HCT116 (cell line): ENCODE data around the gene CLK3. TPM values are rescaled to one million over a fixed set of nuclear protein-coding genes. Genes with fewer than 3 reads are reported as not detected.

Experiments
- ATAC-seq: fragments of 200-7000 bp; cut with Tn5 transposase; 2 replicates; pipeline ENCODE4 v1.9.1; 2020; ENCODE audit warnings: mild to moderate bottlenecking, moderate library complexity
- BruUV-seq: library from RNA; stranded (reverse); fragments of 400-500 nt; replicated peaks from 2 replicates; lab custom pipeline; 2021; lab: Mats Ljungman, UMichigan
- CTCF ChIA-PET: fragments of 300-600 bp; sonication (Branson Sonifier 250); formaldehyde crosslinking; loops from one replicate; lab custom pipeline; 2021; ENCODE audit warnings: antibody characterized with exemption; lab: Charles Lee
- POLR2A ChIA-PET: fragments of 300-600, 350-600 bp; sonication (Branson Sonifier 250); formaldehyde crosslinking; loops from one replicate; lab custom pipeline; 2021; ENCODE audit warnings: antibody characterized with exemption; lab: Charles Lee
- RAD21 ChIA-PET, 2 experiments: fragments of 300-600 bp; sonication (Branson Sonifier 250); formaldehyde crosslinking; loops; one replicate each; lab custom pipeline; 2023; ENCODE audit warnings: low total read pairs in 2 of 2; ENCODE audit not compliant: uncharacterized antibody in 2 of 2, unreplicated experiment in 2 of 2, low non-redundant PET in 1 of 2; lab: Charles Lee
- DNase-seq: peaks from one replicate; pipeline ENCODE4 v3.0.0-alpha.2; 2010; ENCODE audit warnings: low read depth, low spot score
- H2AFZ ChIP-seq: fragments of 200-600 bp; shearing (Covaris generic), sonication (generic); 2 replicates; pipeline ENCODE4 v1.6.1; 2017; ENCODE audit warnings: low read depth, mixed run types, mixed read lengths, antibody characterized with exemption, low read length; ENCODE audit not compliant: poor library complexity, severe bottlenecking
- H3K27ac ChIP-seq: 2 replicates; pipeline ENCODE4 v1.5.1; 2012; ENCODE audit warnings: low read depth, low read length
- H3K27me3 ChIP-seq: fragments of 200-600 bp; sonication (generic); 2 replicates; pipeline ENCODE4 v1.6.1; 2016; ENCODE audit warnings: mixed run types, low read length, mixed read lengths; ENCODE audit not compliant: insufficient read depth
- H3K36me3 ChIP-seq, 2 experiments: fragments of 200-500 bp in 1 of 2; fragments of 200-600 bp in 1 of 2; sonication (Bioruptor generic) in 1 of 2; sonication (generic) in 1 of 2; 2 replicates each; pipeline versions ENCODE4 v1.5.1 to v1.6.1; 2014 to 2016; ENCODE audit warnings: low read length in 2 of 2, inconsistent platforms in 1 of 2, mixed read lengths in 1 of 2, mixed run types in 1 of 2; ENCODE audit not compliant: insufficient read depth in 2 of 2, control insufficient read depth in 1 of 2
- H3K4me1 ChIP-seq, 2 experiments: fragments of 200-600 bp in 1 of 2; sonication (generic) in 1 of 2; 2 replicates each; pipeline versions ENCODE4 v1.5.1 to v1.6.1; 2012 to 2017; ENCODE audit warnings: low read length in 2 of 2, inconsistent platforms in 1 of 2, mild to moderate bottlenecking in 1 of 2, mixed read lengths in 1 of 2, mixed run types in 1 of 2, moderate library complexity in 1 of 2; ENCODE audit not compliant: insufficient read depth in 2 of 2, control insufficient read depth in 1 of 2
- H3K4me2 ChIP-seq: fragments of 200-600 bp; sonication (generic); 2 replicates; pipeline ENCODE4 v1.6.1; 2017; ENCODE audit warnings: mixed run types, low read length, mixed read lengths
- H3K4me3 ChIP-seq, 2 experiments: fragments of 200-600 bp in 1 of 2; sonication (generic) in 1 of 2; replicated peaks in 1 of 2; 2 replicates each; pipeline ENCODE4 v1.5.1; 2011 to 2016; ENCODE audit warnings: low read length in 2 of 2, control low read depth in 1 of 2, low read depth in 1 of 2, mild to moderate bottlenecking in 1 of 2, mixed read lengths in 1 of 2, mixed run types in 1 of 2
- H3K79me2 ChIP-seq: fragments of 200-600 bp; sonication (generic); 2 replicates; pipeline ENCODE4 v1.6.1; 2017; ENCODE audit warnings: mild to moderate bottlenecking, mixed run types, low read length, moderate library complexity, mixed read lengths; ENCODE audit not compliant: insufficient read depth
- H3K9ac ChIP-seq: fragments of 200-600 bp; sonication (generic); 2 replicates; pipeline ENCODE4 v1.6.1; 2016; ENCODE audit warnings: low read length, mixed read lengths
- H3K9me2 ChIP-seq: fragments of 200-600 bp; sonication (generic), shearing (Covaris generic); 2 replicates; pipeline ENCODE4 v1.6.1; 2017; ENCODE audit warnings: mixed run types, mild to moderate bottlenecking, moderate library complexity; ENCODE audit not compliant: insufficient read depth
- H3K9me3 ChIP-seq, 2 experiments: fragments of 200-500 bp in 1 of 2; fragments of 200-600 bp in 1 of 2; sonication (Bioruptor generic) in 1 of 2; sonication (generic) in 1 of 2; 2 replicates each; pipeline ENCODE4 v1.6.1; 2014 to 2017; ENCODE audit warnings: low read length in 2 of 2, mixed read lengths in 2 of 2, inconsistent platforms in 1 of 2, low read depth in 1 of 2, mild to moderate bottlenecking in 1 of 2, mixed run types in 1 of 2, moderate library complexity in 1 of 2; ENCODE audit not compliant: control insufficient read depth in 1 of 2, insufficient read depth in 1 of 2
- H4K20me1 ChIP-seq: fragments of 200-600 bp; sonication (generic), shearing (Covaris generic); 2 replicates; pipeline ENCODE4 v1.6.1; 2017; ENCODE audit warnings: mixed run types, mild to moderate bottlenecking, moderate library complexity; ENCODE audit not compliant: insufficient read depth
- CBX3 ChIP-seq: IDR thresholded peaks from 2 replicates; pipeline ENCODE4 v1.6.1; 2012; ENCODE audit warnings: low read depth
- CEBPB ChIP-seq: IDR thresholded peaks from 2 replicates; pipeline ENCODE4 v1.6.1; 2012; ENCODE audit warnings: low read depth
- EZH2phosphoT487 ChIP-seq: fragments of 200-600 bp; IDR thresholded peaks from 2 replicates; pipeline ENCODE4 v1.6.1; 2018; ENCODE audit warnings: antibody characterized with exemption, borderline replicate concordance
- MAX ChIP-seq: IDR thresholded peaks from 2 replicates; pipeline ENCODE4 v1.6.1; 2012
- POLR2A ChIP-seq: IDR thresholded peaks from 2 replicates; pipeline ENCODE4 v1.7.0; 2011; ENCODE audit warnings: borderline replicate concordance; ENCODE audit not compliant: insufficient read depth, insufficient read length; ENCODE audit errors: extremely low read depth
- POLR2AphosphoS5 ChIP-seq: IDR thresholded peaks from 2 replicates; pipeline ENCODE4 v1.6.1; 2011; ENCODE audit warnings: mild to moderate bottlenecking, low read depth, low read length, moderate library complexity
- RAD21 ChIP-seq: IDR thresholded peaks from 2 replicates; pipeline ENCODE4 v1.6.1; 2012; ENCODE audit warnings: low read depth, mild to moderate bottlenecking
- SP1 ChIP-seq: IDR thresholded peaks from 2 replicates; pipeline ENCODE4 v1.6.1; 2012; ENCODE audit warnings: low read depth
- SRF ChIP-seq: IDR thresholded peaks from 2 replicates; pipeline ENCODE4 v1.6.1; 2012; ENCODE audit warnings: low read depth
- YY1 ChIP-seq: IDR thresholded peaks from 2 replicates; pipeline ENCODE4 v1.6.1; 2011; ENCODE audit warnings: low read length, low read depth, moderate library complexity, mild to moderate bottlenecking; ENCODE audit not compliant: insufficient replicate concordance; ENCODE audit errors: extremely low read depth
- ZBTB33 ChIP-seq: IDR thresholded peaks from 2 replicates; pipeline ENCODE4 v1.6.1; 2011; ENCODE audit warnings: mild to moderate bottlenecking, low read length, moderate library complexity; ENCODE audit not compliant: insufficient replicate concordance; ENCODE audit errors: extremely low read depth
- ZFX ChIP-seq: fragments of 450-650 bp; IDR thresholded peaks from 2 replicates; pipeline ENCODE4 v1.6.1; 2017
- ZNF274 ChIP-seq: fragments of 200-500 bp; sonication (Bioruptor generic); IDR thresholded peaks from 2 replicates; pipeline ENCODE4 v1.6.1; 2014; ENCODE audit warnings: mild to moderate bottlenecking, low read depth, low read length, inconsistent platforms
- intact Hi-C: fragments of 100-400 bp; cut with micrococcal nuclease; formaldehyde crosslinking; loops from 2 replicates; pipeline ENCODE4 v1.10.0; 2022
- total RNA-seq: library from RNA; stranded (reverse); gene quantifications from one replicate; pipeline ENCODE4 v1.2.1, GENCODE V29; 2021; ENCODE audit not compliant: unreplicated experiment
- TF ChIP-seq, protein P1 (sequence below), 3 experiments: fragments of 200-600 bp in 1 of 3; sonication (generic) in 1 of 3; IDR thresholded peaks in 2 of 3; conservative IDR thresholded peaks in 1 of 3; 2 replicates each; pipeline ENCODE4 v1.5.1; 2012 to 2017; ENCODE audit warnings: low read depth in 2 of 3, low read length in 2 of 3, antibody characterized with exemption in 1 of 3, borderline replicate concordance in 1 of 3, control low read depth in 1 of 3, mild to moderate bottlenecking in 1 of 3, mixed read lengths in 1 of 3, mixed run types in 1 of 3, moderate library complexity in 1 of 3; ENCODE audit not compliant: insufficient read depth in 1 of 3
- TF ChIP-seq, protein P2 (sequence below): IDR thresholded peaks from 2 replicates; pipeline ENCODE4 v1.6.1; 2012

Gene CLK3
- total RNA-seq, 1 experiment from 2014 or later, result 79.3 TPM

GRCh38 chr15:74621936-74622335 is 6.3 kb downstream of the CLK3 start:
- intact Hi-C loops, result loop anchor here (1.0 kb wide), 1 partner anchor 249 kb away; no protein-coding TSS in a partner anchor

More at GRCh38 chr15:74621936-74622335, 6.3 kb downstream of the CLK3 start:
- peaks cover 69% of the 10 kb centered on the region for H3K79me2 ChIP-seq
- no peak overlapping the region for H3K9ac ChIP-seq
- H2AFZ ChIP-seq, result no peak overlapping the region
- no peak overlapping the region for H3K27ac ChIP-seq
- H3K36me3 ChIP-seq, result peaks cover 46 to 75% of the 10 kb centered on the region in 2 experiments
- CTCF ChIA-PET, result interaction anchor here (0.7 to 2.4 kb wide), 7 partner anchors 9 to 746 kb away, joined by 3 to 33 read pairs (median 3); partner anchors contain the start of gene MAN2C1
- TF ChIP-seq, protein P1, sequence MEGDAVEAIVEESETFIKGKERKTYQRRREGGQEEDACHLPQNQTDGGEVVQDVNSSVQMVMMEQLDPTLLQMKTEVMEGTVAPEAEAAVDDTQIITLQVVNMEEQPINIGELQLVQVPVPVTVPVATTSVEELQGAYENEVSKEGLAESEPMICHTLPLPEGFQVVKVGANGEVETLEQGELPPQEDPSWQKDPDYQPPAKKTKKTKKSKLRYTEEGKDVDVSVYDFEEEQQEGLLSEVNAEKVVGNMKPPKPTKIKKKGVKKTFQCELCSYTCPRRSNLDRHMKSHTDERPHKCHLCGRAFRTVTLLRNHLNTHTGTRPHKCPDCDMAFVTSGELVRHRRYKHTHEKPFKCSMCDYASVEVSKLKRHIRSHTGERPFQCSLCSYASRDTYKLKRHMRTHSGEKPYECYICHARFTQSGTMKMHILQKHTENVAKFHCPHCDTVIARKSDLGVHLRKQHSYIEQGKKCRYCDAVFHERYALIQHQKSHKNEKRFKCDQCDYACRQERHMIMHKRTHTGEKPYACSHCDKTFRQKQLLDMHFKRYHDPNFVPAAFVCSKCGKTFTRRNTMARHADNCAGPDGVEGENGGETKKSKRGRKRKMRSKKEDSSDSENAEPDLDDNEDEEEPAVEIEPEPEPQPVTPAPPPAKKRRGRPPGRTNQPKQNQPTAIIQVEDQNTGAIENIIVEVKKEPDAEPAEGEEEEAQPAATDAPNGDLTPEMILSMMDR (IDR thresholded peaks at IDR 0.05 in 2 of 3, conservative IDR thresholded peaks at IDR 0.05 in 1 of 3; ENCODE audit: borderline replicate concordance in 1 of 3, insufficient read depth in 1 of 3, low read depth in 2 of 3, low read length in 2 of 3), result no peak
- no peak for TF ChIP-seq ZBTB33
- TF ChIP-seq, protein P2, sequence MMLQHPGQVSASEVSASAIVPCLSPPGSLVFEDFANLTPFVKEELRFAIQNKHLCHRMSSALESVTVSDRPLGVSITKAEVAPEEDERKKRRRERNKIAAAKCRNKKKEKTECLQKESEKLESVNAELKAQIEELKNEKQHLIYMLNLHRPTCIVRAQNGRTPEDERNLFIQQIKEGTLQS, result no peak
- TF ChIP-seq YY1, result no peak
- no peak for TF ChIP-seq SP1
- TF ChIP-seq RAD21, result no peak
- TF ChIP-seq ZFX, result no peak
- no peak for TF ChIP-seq CBX3
- TF ChIP-seq ZNF274, result no peak
- no peak for TF ChIP-seq EZH2phosphoT487
- TF ChIP-seq CEBPB, result no peak
- TF ChIP-seq POLR2AphosphoS5, result no peak
- TF ChIP-seq MAX, result no peak
- no peak for TF ChIP-seq SRF
- no peak for TF ChIP-seq POLR2A
- no TSS peak for BruUV-seq
- DNase-seq (no peak), ATAC-seq (peak; percentile 41; the same call in 1 of the 2 replicates)
- no peaks in the 10 kb centered on the region for H3K9me2 ChIP-seq
- H4K20me1 ChIP-seq, result peaks cover 6% of the 10 kb centered on the region; the same call in 1 of the 2 replicates
- POLR2A ChIA-PET, result no interaction called here
- RAD21 ChIA-PET, result interaction anchor here in 1 of 2 experiments (1.0 to 1.3 kb wide), 2 partner anchors 10 to 147 kb away, joined by 3 to 4 read pairs; no protein-coding TSS in a partner anchor
- H3K4me2 ChIP-seq, result no peak overlapping the region
- H3K4me1 ChIP-seq, result peaks cover 4 to 17% of the 10 kb centered on the region in 2 experiments; a peak in 3 of 4 replicates
- no peak overlapping the region for H3K4me3 ChIP-seq
- no peaks in the 10 kb centered on the region for H3K27me3 ChIP-seq
- H3K9me3 ChIP-seq, result no peaks in the 10 kb centered on the region
